GM23338 (cell line): Measurements from ENCODE around the gene TPM1.

Source experiments
- CREB1 ChIP-seq: fragments of 250-450 bp; sonication (Bioruptor Pico); IDR thresholded peaks from 2 replicates; pipeline ENCODE4 v1.5.0; 2020; ENCODE audit warnings: low read depth, mild to moderate bottlenecking, moderate library complexity
- EZH2 ChIP-seq: fragments of 200-600 bp; sonication (generic); IDR thresholded peaks from one replicate; pipeline ENCODE4 v1.8.0; 2017; ENCODE audit warnings: antibody characterized with exemption, mild to moderate bottlenecking, low read depth; ENCODE audit not compliant: unreplicated experiment
- EZH2phosphoT487 ChIP-seq: fragments of 200-600 bp; sonication (generic); IDR thresholded peaks from one replicate; pipeline ENCODE4 v1.8.1; 2018; ENCODE audit warnings: antibody characterized with exemption; ENCODE audit not compliant: unreplicated experiment
- JUNB ChIP-seq: IDR thresholded peaks from one replicate; pipeline ENCODE4 v1.6.1; 2016; ENCODE audit warnings: antibody characterized with exemption; ENCODE audit not compliant: unreplicated experiment
- NANOG ChIP-seq: IDR thresholded peaks from 2 replicates; pipeline ENCODE4 v1.6.1; 2016; ENCODE audit warnings: antibody characterized with exemption, borderline replicate concordance
- POLR2AphosphoS5 ChIP-seq: IDR thresholded peaks from 2 replicates; pipeline ENCODE4 v1.6.1; 2016; ENCODE audit warnings: antibody characterized with exemption, low read depth
- STAT1 ChIP-seq: IDR thresholded peaks from one replicate; pipeline ENCODE4 v1.6.1; 2016; ENCODE audit warnings: antibody characterized with exemption; ENCODE audit not compliant: unreplicated experiment
- ZNF114 ChIP-seq: fragments of 250-450 bp; sonication (Bioruptor Pico); IDR thresholded peaks from 2 replicates; pipeline ENCODE4 v1.5.0; 2020; ENCODE audit warnings: mild to moderate bottlenecking, moderate library complexity
- ZNF331 ChIP-seq: fragments of 250-450 bp; sonication (Bioruptor Pico); IDR thresholded peaks from 2 replicates; pipeline ENCODE4 v1.5.0; 2020; ENCODE audit warnings: low read depth, mild to moderate bottlenecking, moderate library complexity
- ZNF462 ChIP-seq: fragments of 250-450 bp; sonication (Bioruptor Pico); IDR thresholded peaks from 2 replicates; pipeline ENCODE4 v1.5.0; 2020; ENCODE audit warnings: mild to moderate bottlenecking, moderate library complexity
- TF ChIP-seq, protein P1 (sequence below), 2 experiments: fragments of 200-600 bp in 1 of 2; sonication (generic) in 1 of 2; conservative IDR thresholded peaks; 2 replicates each; pipeline versions ENCODE4 v1.5.1 to v1.6.1; 2016 to 2017; ENCODE audit warnings: antibody characterized with exemption in 2 of 2, low read depth in 2 of 2, mild to moderate bottlenecking in 2 of 2, moderate library complexity in 1 of 2
- TF ChIP-seq, protein P2 (sequence below): IDR thresholded peaks from 2 replicates; pipeline ENCODE4 v1.6.1; 2016; ENCODE audit warnings: antibody characterized with exemption
- TF ChIP-seq, protein P3 (sequence below): IDR thresholded peaks from one replicate; pipeline ENCODE4 v1.6.1; 2018; ENCODE audit warnings: antibody characterized with exemption; ENCODE audit not compliant: unreplicated experiment

DNA sequence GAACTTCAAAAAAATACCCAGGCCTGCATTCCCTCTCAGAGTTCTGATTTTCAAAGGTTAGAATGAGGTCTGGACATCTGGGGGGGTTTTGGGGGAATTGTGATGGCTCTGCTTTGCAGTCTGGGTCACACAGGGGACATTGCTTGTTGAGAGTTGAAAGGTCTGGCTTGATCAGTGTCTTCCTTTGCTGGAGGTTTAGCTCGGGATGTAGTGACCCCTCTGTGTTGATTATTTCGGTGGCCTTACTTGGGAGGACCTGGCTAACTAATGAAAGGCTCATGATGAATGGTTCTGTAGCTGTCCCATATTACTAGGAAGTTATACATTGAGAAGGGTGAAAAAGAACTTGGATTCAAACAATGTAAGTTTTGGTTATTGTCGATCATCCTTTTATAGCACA lies 23.7 kb downstream of the TPM1 start:
- TF ChIP-seq, protein P1, sequence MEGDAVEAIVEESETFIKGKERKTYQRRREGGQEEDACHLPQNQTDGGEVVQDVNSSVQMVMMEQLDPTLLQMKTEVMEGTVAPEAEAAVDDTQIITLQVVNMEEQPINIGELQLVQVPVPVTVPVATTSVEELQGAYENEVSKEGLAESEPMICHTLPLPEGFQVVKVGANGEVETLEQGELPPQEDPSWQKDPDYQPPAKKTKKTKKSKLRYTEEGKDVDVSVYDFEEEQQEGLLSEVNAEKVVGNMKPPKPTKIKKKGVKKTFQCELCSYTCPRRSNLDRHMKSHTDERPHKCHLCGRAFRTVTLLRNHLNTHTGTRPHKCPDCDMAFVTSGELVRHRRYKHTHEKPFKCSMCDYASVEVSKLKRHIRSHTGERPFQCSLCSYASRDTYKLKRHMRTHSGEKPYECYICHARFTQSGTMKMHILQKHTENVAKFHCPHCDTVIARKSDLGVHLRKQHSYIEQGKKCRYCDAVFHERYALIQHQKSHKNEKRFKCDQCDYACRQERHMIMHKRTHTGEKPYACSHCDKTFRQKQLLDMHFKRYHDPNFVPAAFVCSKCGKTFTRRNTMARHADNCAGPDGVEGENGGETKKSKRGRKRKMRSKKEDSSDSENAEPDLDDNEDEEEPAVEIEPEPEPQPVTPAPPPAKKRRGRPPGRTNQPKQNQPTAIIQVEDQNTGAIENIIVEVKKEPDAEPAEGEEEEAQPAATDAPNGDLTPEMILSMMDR (conservative IDR thresholded peaks at IDR 0.05; ENCODE audit: low read depth in 2 of 2): no peak
- TF ChIP-seq CREB1: no peak
- no peak for TF ChIP-seq POLR2AphosphoS5
- TF ChIP-seq, protein P2, sequence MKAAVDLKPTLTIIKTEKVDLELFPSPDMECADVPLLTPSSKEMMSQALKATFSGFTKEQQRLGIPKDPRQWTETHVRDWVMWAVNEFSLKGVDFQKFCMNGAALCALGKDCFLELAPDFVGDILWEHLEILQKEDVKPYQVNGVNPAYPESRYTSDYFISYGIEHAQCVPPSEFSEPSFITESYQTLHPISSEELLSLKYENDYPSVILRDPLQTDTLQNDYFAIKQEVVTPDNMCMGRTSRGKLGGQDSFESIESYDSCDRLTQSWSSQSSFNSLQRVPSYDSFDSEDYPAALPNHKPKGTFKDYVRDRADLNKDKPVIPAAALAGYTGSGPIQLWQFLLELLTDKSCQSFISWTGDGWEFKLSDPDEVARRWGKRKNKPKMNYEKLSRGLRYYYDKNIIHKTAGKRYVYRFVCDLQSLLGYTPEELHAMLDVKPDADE: no peak
- no peak for TF ChIP-seq EZH2
- no peak for TF ChIP-seq EZH2phosphoT487
- TF ChIP-seq, protein P3, sequence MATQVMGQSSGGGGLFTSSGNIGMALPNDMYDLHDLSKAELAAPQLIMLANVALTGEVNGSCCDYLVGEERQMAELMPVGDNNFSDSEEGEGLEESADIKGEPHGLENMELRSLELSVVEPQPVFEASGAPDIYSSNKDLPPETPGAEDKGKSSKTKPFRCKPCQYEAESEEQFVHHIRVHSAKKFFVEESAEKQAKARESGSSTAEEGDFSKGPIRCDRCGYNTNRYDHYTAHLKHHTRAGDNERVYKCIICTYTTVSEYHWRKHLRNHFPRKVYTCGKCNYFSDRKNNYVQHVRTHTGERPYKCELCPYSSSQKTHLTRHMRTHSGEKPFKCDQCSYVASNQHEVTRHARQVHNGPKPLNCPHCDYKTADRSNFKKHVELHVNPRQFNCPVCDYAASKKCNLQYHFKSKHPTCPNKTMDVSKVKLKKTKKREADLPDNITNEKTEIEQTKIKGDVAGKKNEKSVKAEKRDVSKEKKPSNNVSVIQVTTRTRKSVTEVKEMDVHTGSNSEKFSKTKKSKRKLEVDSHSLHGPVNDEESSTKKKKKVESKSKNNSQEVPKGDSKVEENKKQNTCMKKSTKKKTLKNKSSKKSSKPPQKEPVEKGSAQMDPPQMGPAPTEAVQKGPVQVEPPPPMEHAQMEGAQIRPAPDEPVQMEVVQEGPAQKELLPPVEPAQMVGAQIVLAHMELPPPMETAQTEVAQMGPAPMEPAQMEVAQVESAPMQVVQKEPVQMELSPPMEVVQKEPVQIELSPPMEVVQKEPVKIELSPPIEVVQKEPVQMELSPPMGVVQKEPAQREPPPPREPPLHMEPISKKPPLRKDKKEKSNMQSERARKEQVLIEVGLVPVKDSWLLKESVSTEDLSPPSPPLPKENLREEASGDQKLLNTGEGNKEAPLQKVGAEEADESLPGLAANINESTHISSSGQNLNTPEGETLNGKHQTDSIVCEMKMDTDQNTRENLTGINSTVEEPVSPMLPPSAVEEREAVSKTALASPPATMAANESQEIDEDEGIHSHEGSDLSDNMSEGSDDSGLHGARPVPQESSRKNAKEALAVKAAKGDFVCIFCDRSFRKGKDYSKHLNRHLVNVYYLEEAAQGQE: no peak
- TF ChIP-seq JUNB: no peak
- TF ChIP-seq STAT1: no peak
- TF ChIP-seq NANOG: no peak
- TF ChIP-seq ZNF114: no peak
- no peak for TF ChIP-seq ZNF462
- no peak for TF ChIP-seq ZNF331
